Neural progenitor cell (in vitro differentiated cells): ENCODE data around the gene CAMK2N1. TPM values are rescaled to one million over a fixed set of nuclear protein-coding genes. Genes with fewer than 3 reads are reported as not detected.

Source experiments
- DNase-seq: peaks from one replicate; pipeline ENCODE4 v3.0.0-alpha.2; 2016; ENCODE audit warnings: low spot score
- H2AFZ ChIP-seq: fragments of 200-600 bp; sonication (generic); replicated peaks from 2 replicates; pipeline ENCODE4 v1.6.1; 2016; ENCODE audit warnings: antibody characterized with exemption
- H3F3A ChIP-seq: fragments of 200-600 bp; sonication (generic); 2 replicates; pipeline ENCODE4 v1.6.1; 2016; ENCODE audit warnings: antibody characterized with exemption, low read depth
- H3K27ac ChIP-seq: fragments of 200-600 bp; sonication (generic); 2 replicates; pipeline ENCODE4 v1.5.1; 2016; ENCODE audit warnings: mild to moderate bottlenecking
- H3K27me3 ChIP-seq: fragments of 200-600 bp; sonication (generic); 2 replicates; pipeline ENCODE4 v1.6.1; 2016; ENCODE audit warnings: mild to moderate bottlenecking, moderate library complexity
- H3K36me3 ChIP-seq: fragments of 200-600 bp; sonication (generic); 2 replicates; pipeline ENCODE4 v1.5.1; 2016
- H3K4me1 ChIP-seq: fragments of 200-600 bp; sonication (generic); 2 replicates; pipeline ENCODE4 v1.6.1; 2016; ENCODE audit warnings: mixed run types
- H3K4me2 ChIP-seq: fragments of 200-600 bp; sonication (generic); 2 replicates; pipeline ENCODE4 v1.6.1; 2016
- H3K4me3 ChIP-seq: fragments of 200-600 bp; sonication (generic); 2 replicates; pipeline ENCODE4 v1.5.1; 2016
- H3K79me2 ChIP-seq: fragments of 200-600 bp; sonication (generic); 2 replicates; pipeline ENCODE4 v1.6.1; 2016; ENCODE audit warnings: low read depth
- H3K9ac ChIP-seq: fragments of 200-600 bp; sonication (generic); 2 replicates; pipeline ENCODE4 v1.6.1; 2016
- H3K9me3 ChIP-seq: fragments of 200-600 bp; sonication (generic); 2 replicates; pipeline ENCODE4 v1.5.1; 2016; ENCODE audit warnings: low read depth
- H4K20me1 ChIP-seq: fragments of 200-600 bp; sonication (generic); 2 replicates; pipeline ENCODE4 v1.6.1; 2016; ENCODE audit warnings: low read depth
- H3K27ac Mint-ChIP-seq: 3 replicates; pipeline ENCODE4 v1.8.0; 2021; ENCODE audit warnings: mixed read lengths
- H3K27me3 Mint-ChIP-seq: 2 replicates; pipeline ENCODE4 v1.8.0; 2022; ENCODE audit warnings: low read depth, mild to moderate bottlenecking, inconsistent platforms, moderate library complexity, mixed read lengths; ENCODE audit not compliant: insufficient read depth
- H3K36me3 Mint-ChIP-seq: 3 replicates; pipeline ENCODE4 v1.8.0; 2021; ENCODE audit warnings: mixed read lengths
- H3K4me1 Mint-ChIP-seq: 3 replicates; pipeline ENCODE4 v1.8.0; 2021; ENCODE audit warnings: mixed read lengths
- H3K4me3 Mint-ChIP-seq: 3 replicates; pipeline ENCODE4 v1.8.0; 2021; ENCODE audit warnings: mild to moderate bottlenecking, moderate library complexity, mixed read lengths
- H3K9me3 Mint-ChIP-seq: 3 replicates; pipeline ENCODE4 v1.8.0; 2020; ENCODE audit warnings: mixed read lengths
- CTCF ChIP-seq: fragments of 200-600 bp; sonication (generic); IDR thresholded peaks from 2 replicates; pipeline ENCODE4 v1.5.1; 2017; ENCODE audit warnings: antibody characterized with exemption, mild to moderate bottlenecking
- EZH2 ChIP-seq: fragments of 200-600 bp; sonication (generic); IDR thresholded peaks from 2 replicates; pipeline ENCODE4 v1.6.1; 2017; ENCODE audit warnings: antibody characterized with exemption, mild to moderate bottlenecking, moderate library complexity
- EZH2phosphoT487 ChIP-seq: fragments of 200-600 bp; sonication (generic); IDR thresholded peaks from 2 replicates; pipeline ENCODE4 v1.6.1; 2017; ENCODE audit warnings: antibody characterized with exemption
- total RNA-seq: library from RNA; depleted of rRNA; stranded (reverse); fragments of >200 nt; gene quantifications from 2 replicates; pipeline ENCODE4 v1.2.3, GENCODE V29; 2015; ENCODE audit warnings: low replicate concordance

Gene CAMK2N1
- total RNA-seq, 1 donor from 2014 or later = 11.4 TPM

DNA sequence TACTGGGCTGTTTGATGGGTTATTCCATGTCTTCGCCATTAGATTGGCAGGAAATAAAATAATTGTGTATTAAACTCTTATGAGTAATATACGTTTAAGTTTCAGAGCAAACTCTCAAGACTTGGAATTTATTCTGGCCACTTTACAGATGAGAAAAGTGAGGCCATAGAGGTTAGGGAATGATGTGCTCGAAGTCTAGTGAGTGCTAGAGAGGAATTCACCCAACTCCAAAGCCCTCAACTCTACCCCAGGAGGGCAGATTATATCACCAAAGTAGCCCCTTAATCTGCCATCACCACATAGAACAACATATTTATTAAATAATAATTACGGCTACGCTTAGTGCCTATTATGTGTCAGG, 22.4 kb upstream of the CAMK2N1 start:
- Mint-ChIP-seq H3K36me3 (no peaks in the 10 kb centered on the region), H3K9me3 (no peaks in the 10 kb centered on the region), H3K27ac (no peak overlapping the region), H3K4me1 (peaks cover 5% of the 10 kb centered on the region), H3K27me3 (peaks cover 11% of the 10 kb centered on the region), H3K4me3 (peak overlapping the region; percentile 89)
- H3K4me1 ChIP-seq = peaks cover 8% of the 10 kb centered on the region
- no peaks in the 10 kb centered on the region for H3K36me3 ChIP-seq
- H3K27ac ChIP-seq = no peak overlapping the region
- H3K79me2 ChIP-seq = peaks cover 41% of the 10 kb centered on the region
- H3K27me3 ChIP-seq = peaks cover 48% of the 10 kb centered on the region
- TF ChIP-seq EZH2 (no peak), EZH2phosphoT487 (peak; percentile 44), CTCF (no peak)
- peak overlapping the region; percentile 80 for H3K4me2 ChIP-seq
- no peaks in the 10 kb centered on the region for H3F3A ChIP-seq
- H2AFZ ChIP-seq = peak overlapping the region; percentile 80
- H4K20me1 ChIP-seq = peaks cover 6% of the 10 kb centered on the region
- H3K9me3 ChIP-seq = no peaks in the 10 kb centered on the region
- peak overlapping the region; percentile 94 for H3K4me3 ChIP-seq
- DNase-seq = no peak
- no peak overlapping the region for H3K9ac ChIP-seq

DNA sequence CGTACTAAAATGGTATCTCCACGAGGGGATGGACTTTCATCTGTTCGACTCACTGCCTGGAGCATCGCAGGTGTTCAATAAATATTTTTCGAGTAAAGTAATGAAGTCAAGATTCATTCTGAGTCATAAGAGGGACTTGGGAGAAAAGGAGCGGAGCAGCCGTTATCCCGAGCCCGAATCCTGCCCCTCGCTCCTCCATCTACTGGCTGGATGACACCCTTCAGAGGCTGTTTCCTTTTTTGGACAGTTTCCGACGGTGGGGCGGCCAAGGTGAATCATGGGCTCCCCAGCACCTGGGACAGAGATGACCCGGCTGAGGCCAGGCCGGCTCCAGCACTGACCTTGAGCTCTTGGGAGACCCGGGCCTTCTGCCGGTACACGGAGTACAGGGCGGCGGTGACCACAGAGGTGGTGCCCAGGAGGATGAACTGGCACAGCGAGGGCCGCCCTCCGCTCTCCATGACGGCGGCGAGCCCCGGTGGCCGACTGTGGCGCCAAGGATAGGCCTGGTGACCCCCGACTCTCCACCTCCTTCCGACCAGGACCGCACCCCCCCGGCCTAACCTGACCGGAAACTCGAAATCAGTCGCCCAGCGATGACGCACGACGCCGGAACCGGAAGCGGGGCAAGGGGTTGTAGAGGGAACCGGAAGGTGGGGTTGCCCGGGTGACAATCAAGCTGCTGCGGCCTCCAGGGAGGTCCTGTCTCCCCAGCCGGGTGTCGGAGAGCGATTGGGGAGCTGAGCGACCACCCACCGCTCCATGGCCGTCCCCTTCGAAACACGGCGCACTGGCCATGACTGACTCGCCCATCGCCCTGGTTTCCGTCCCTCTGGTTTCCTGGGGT, 21.8 kb upstream of the CAMK2N1 start, which contains the start of gene MUL1:
TSS of gene MUL1 (minus strand) at position 588 of the 847 bp plus-strand sequence. CDS start at position 461, 127 bp downstream.
- H2AFZ ChIP-seq = peak within 1 kb of the TSS; percentile 80
- Mint-ChIP-seq H3K9me3 (no peaks in the 10 kb centered on the region), H3K36me3 (no peaks in the 10 kb centered on the region), H3K4me1 (peaks cover 5% of the 10 kb centered on the region), H3K27me3 (peaks cover 6% of the 10 kb centered on the region), H3K4me3 (peak within 1 kb of the TSS; percentile 89), H3K27ac (no peak within 1 kb of the TSS)
- H3K9ac ChIP-seq = peak within 1 kb of the TSS; percentile 85
- H3K79me2 ChIP-seq = peaks cover 41% of the 10 kb centered on the region
- H3K9me3 ChIP-seq = no peaks in the 10 kb centered on the region
- TF ChIP-seq CTCF (no peak), EZH2phosphoT487 (peak; percentile 59)
- H3F3A ChIP-seq = no peaks in the 10 kb centered on the region
- peak within 1 kb of the TSS; percentile 94 for H3K4me3 ChIP-seq
- H4K20me1 ChIP-seq = peaks cover 6% of the 10 kb centered on the region
- H3K27me3 ChIP-seq = peaks cover 42% of the 10 kb centered on the region
- H3K4me2 ChIP-seq = peak within 1 kb of the TSS; percentile 80
- DNase-seq = peak; percentile 94
- peaks cover 8% of the 10 kb centered on the region for H3K4me1 ChIP-seq
- no peak within 1 kb of the TSS for H3K27ac ChIP-seq
- no peaks in the 10 kb centered on the region for H3K36me3 ChIP-seq

DNA sequence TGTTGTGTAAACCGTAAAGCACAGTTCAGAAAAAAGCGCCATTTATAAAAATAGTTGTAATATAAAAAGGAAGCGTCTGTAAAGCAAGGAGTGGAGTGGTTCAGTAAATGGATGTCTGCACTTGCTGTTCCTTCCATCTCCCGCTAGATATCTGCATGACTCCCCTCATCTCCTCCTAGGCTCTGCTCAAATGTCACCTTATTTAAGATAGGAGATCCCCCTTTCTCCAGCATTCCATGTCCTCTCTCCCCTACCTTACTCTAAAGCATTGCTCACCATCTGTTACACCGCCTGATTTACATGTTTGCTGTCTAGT, 21.2 kb upstream of the CAMK2N1 start:
- H3K36me3 ChIP-seq = no peaks in the 10 kb centered on the region
- peak overlapping the region; percentile 94 for H3K4me3 ChIP-seq
- Mint-ChIP-seq H3K9me3 (no peaks in the 10 kb centered on the region), H3K4me3 (peak overlapping the region; percentile 89), H3K4me1 (peaks cover 5% of the 10 kb centered on the region), H3K36me3 (no peaks in the 10 kb centered on the region), H3K27ac (no peak overlapping the region), H3K27me3 (peaks cover 6% of the 10 kb centered on the region)
- TF ChIP-seq CTCF (no peak), EZH2 (no peak), EZH2phosphoT487 (no peak)
- H3K79me2 ChIP-seq = peaks cover 41% of the 10 kb centered on the region
- no peak overlapping the region for H2AFZ ChIP-seq
- peaks cover 36% of the 10 kb centered on the region for H3K27me3 ChIP-seq
- no peaks in the 10 kb centered on the region for H3F3A ChIP-seq
- peak overlapping the region; percentile 80 for H3K4me2 ChIP-seq
- peak overlapping the region; percentile 85 for H3K9ac ChIP-seq
- peaks cover 8% of the 10 kb centered on the region for H3K4me1 ChIP-seq
- H3K27ac ChIP-seq = no peak overlapping the region
- no peak for DNase-seq
- H3K9me3 ChIP-seq = no peaks in the 10 kb centered on the region
- H4K20me1 ChIP-seq = peaks cover 6% of the 10 kb centered on the region
